Stimulated activated CD8-positive, alpha-beta memory T cell treated with anti-CD3 and anti-CD28 coated beads, Interleukin-12 subunit alpha, Interleukin-12 subunit beta, amount 100 ng/mL, for 1 hour (primary cell): ENCODE results near the gene ARF6.
"Not testable (repeated sequence)": the region's sequence is repeated elsewhere in the genome, so short reads cannot be mapped to it uniquely, and the experiment has no call there.

Experiments
- DNase-seq: peaks from one replicate; pipeline ENCODE4 v3.0.0-alpha.2; 2020; ENCODE audit warnings: low read depth

ARF6 gene

GRCh38 chr14:49907186-49907585, 14.3 kb downstream of the ARF6 start:
- DNase-seq = no peak

DNA sequence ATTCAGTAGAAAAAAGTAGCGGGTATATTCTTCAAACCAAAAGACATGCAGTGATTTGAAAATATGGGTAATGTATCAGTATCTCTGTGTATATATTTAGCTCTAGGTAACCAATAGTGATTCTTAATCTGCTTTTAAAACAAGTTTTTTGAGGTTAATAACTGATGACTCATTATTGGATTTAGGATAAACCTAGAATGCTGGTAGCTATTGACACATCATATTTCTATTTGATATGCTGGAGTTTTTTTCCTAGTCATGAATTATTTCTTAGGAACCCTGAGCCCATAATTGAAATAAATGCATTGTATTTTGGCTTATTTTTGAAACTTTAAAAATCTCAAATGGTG, 15.5 kb downstream of the ARF6 start:
- no peak for DNase-seq

DNA sequence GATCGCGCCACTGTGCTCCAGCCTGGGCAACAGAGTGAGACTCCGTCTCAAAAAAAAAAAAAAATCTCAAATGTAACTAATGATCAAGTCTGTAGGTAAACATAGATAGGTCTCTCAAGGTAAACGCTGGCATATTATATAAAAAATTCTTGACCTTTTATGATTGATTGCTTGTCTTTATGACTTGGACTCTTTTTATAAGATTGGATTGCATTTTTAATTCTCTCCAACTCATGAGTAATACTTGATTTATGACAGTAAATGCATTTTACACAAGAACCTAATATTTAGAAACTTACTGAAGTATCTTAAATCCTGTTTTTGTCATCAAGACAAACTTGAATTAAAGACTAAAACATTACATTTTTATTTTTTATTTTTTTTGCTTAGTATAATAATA, 16.1 kb downstream of the ARF6 start:
- no peak for DNase-seq

DNA sequence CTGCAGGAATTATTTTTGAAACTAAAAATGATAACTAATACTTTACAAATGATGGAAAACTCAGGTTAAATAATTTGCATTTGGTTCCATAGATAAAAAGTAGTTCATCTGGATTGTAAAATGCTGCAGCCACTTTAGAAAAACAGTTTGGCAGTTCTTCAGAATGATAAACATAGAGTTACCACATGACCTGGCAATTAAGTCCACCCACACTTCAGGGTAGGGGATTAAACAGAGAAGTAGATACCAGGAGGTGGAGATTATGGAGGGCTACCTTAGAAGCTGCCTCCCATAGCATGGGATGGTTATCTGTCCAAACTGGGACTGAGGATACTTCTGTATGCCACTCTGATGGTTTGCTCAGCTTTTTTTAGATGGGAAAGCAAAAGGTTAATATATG, 22.2 kb downstream of the ARF6 start:
- no peak for DNase-seq

DNA sequence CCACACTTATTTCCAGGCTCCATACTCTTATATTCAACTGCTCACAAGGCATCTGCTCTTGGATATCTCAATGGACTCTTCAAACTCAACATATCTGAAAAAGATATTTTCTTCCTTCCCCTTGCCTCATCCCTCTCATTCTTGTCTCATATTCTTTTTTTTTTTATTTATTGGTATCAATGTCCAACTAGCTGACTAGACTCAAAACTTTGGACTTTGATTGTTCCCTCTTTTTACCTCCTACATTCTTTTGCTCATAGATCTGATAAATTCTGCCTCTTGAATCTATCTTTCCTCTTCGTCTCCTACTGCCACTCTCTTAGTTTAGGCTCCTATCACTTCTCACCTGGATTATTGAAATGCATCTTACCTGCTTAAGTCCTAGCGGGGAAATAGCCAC, 25.8 kb downstream of the ARF6 start:
- no peak for DNase-seq

- no peak for DNase-seq
Measured at GRCh38 chr14:49919825-49920659, 27.2 kb downstream of the ARF6 start.

DNA sequence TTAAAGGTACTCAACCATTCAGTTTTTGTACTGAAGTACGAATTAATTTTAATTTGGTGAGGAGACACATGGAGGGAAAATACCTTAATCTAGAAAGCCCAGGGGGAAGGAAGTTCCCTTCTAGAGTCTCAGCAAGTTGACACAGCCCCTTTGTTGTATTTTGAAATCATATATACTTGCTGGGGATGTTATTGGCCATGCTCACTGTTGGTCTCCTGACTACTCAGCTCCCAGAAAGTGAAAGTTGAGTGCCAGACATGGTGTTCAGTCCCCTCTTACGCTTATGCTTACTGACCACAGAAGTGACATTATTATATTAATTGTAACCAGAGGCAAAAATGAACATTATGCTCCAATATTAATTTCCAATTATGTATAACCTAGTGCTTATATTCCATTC, 28.1 kb downstream of the ARF6 start:
- DNase-seq = no peak

GRCh38 chr14:49921401-49921800, 28.5 kb downstream of the ARF6 start:
- DNase-seq = no peak

DNA sequence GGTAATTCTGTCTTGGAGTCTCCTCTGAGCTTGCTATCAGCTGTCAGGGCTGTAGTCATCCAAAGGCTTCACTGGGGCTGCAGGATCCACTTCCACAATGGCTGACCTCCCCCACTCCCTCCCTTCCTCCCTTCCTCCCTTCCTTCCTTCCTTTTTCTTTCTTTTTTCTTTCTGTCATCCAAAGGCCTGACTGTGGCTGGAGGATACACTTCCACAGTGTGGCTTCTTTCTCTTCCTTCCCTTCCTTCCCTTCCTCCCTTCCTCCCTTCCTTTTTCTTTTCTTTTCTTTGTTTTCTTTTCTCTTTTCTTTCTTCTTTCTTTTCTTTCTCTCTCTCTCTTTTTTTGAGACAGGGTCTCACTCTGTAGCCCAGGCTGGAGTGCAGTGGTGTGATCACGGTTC, 30.6 kb downstream of the ARF6 start:
- no peak for DNase-seq

GRCh38 chr14:49923881-49924280, 31.0 kb downstream of the ARF6 start:
- no peak for DNase-seq

- DNase-seq = no peak
Measured at GRCh38 chr14:49924852-49925251, 32.0 kb downstream of the ARF6 start.

DNA sequence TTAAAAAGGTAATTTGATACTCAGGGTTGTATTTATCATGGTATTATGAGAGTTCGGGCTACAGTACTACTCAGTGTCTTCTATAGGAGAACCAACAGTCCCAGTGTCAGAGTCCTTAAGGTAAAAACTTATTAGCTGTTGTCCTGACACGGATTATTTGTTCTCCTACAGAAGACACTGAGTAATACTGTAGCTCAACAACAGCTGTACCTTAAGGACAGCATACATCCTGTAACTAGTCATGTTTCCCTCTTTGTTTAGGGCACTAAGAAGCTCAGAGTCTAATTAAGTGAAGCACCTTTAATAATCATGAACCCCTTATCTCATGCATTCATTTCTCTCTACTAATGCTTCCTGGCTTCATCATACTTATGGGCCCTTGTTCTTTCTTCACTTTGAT, 33.9 kb downstream of the ARF6 start:
- no peak for DNase-seq

- no peak for DNase-seq
Measured at GRCh38 chr14:49928015-49928414, 35.1 kb downstream of the ARF6 start.

- DNase-seq = no peak
Measured at GRCh38 chr14:49930720-49931119, 37.8 kb downstream of the ARF6 start.

DNA sequence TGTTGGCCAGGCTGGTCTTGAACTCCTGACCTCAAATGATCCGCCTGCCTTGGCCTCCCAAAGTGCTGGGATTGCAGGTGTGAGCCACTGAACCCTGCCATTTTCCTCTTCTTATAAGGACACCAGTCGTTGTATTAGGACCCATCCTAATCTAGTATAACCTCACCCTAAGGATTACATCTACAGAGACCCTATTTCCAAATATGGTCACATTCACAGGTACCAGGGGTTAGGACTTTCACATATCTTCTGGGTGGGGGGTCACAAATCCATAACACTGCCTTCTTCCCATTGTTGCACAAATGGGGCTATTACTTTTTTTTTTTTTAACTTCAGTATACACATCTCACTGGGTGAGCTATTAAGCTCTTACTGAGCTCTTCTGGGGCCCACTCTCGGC, 38.6 kb downstream of the ARF6 start:
- no peak for DNase-seq

GRCh38 chr14:49933128-49933527, 40.2 kb downstream of the ARF6 start:
- no peak for DNase-seq

DNA sequence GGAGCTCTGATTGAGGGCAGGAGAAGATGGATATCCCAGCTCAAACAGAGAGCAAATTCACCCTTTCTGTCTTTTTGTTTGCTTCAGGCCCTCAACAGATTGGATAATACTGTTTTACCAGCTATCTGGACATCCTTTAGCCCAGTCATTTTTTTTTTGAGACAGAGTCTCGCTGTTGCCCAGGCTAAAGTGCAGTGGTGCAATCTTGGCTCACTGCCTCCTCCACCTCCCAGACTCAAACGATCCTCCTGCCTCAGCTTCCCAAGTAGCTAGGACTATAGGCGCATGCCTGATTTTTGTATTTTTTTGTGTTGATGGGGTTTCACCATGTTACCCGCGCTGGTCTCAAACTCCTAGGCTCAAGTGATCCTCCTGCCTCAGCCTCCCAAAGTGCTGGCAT, 40.8 kb downstream of the ARF6 start:
- DNase-seq = no peak

DNA sequence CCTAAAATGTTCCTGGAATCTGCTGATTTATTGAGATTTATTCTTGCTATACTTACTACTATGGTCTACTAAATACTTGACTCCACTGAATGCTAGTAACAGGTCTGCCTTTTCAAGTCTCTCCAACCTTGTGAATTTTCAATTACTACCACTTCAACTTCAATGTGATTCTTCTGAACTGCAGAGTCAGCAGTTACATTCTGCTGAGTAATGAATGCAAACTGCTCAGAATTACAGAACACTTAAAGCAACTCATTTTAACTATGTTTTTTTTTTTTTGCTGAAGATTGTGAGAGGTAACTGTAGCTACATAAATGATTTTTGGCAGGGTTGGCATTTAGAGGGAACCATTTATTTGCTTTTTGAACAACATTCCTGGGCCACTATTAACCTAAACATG, 41.8 kb downstream of the ARF6 start:
- DNase-seq = no peak

DNA sequence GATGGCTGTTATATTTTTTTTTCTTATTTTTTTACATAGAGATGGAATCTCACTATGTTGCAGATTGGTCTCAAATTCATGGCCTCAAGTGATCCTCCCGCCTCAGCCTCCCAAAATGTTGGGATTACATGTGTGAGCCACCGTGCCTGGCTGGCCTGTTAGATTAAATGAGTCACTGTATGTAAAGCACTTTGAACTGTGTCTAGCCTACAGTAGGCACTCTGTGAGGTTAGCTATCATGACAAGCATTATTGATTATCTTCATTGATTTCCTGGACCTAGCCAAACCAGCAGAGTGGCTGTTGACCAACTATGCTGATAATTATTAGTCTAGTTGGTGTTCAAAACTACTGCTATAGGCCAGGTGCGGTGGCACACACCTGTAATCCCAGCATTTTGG, 42.6 kb downstream of the ARF6 start:
- no peak for DNase-seq

DNA sequence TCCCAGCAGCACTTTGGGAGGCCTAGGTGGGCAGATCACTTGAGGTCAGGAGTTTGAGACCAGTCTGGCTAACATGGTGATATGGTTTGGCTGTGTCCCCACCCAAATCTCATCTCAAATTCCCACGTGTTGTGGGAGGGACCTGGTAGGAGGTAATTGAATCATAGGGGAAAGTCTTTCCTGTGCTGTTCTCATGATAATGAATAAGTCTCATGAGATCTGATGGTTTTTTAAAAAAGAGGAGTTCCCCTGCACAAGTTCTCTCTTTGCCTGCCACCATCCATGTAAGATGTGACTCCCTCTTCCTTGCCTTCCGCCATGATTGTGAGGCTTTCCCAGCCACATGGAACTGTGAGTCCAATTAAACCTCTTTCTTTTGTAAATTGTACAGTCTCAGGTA, 43.4 kb downstream of the ARF6 start:
- DNase-seq = not testable (repeated sequence)

- DNase-seq = not testable (repeated sequence)
Measured at GRCh38 chr14:49936882-49937281, 44.0 kb downstream of the ARF6 start.

DNA sequence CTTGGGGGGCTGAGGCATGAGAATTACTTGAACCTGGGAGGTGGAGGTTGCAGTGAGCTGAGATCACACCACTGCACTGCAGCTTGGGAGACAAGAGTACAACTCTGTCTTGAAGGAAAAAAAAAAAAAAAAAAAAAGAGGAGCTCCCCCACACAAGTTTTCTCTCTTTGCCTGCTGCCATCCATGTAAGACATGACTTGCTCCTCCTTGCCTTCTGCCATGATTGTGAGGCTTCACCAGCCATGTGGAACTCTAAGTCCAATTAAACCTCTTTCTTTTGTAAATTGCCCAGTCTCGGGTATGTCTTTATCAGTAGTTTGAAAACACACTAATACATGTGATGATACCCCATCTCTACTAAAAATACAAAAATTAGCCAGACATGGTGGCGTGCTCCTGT, 46.3 kb downstream of the ARF6 start:
- DNase-seq = not testable (repeated sequence)

GRCh38 chr14:49939884-49940510, 47.1 kb downstream of the ARF6 start:
- DNase-seq = no peak

DNA sequence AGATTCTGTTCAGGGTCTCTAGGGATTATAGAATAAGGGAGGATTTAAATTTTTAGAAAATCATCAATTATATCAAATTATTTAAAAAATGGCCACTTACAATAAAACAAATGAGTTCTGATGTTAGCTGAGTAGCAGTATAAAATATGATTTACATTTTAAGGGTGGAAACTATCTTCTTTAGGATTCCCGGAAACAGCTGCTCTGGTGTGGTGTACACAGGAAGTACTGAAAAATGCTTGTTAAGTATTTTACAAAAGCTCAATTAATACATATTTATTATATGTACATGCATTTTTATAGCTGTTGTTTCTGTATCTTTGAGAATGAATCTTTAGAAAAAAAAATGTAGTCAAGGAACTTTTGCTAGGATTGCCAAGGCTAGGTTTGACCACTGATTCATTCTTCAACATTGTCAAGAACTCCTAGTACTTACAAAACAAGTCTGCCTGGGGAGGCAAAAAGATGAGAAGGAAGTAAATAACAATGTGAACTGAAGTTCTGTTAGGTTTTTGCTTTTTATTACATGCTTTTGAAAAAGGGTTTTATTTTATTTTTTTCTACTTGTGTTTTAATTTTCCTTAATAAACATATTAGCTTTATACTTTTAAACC, 48.0 kb downstream of the ARF6 start:
- no peak for DNase-seq
